8988T (cell line): Measurements from ENCODE around the gene ZC3H7A.

Source experiments
- DNase-seq: peaks from one replicate; pipeline ENCODE4 v3.0.0; 2011

The ZC3H7A gene

GRCh38 chr16:11762431-11762830 is 34.6 kb downstream of the ZC3H7A start:
- no peak for DNase-seq

DNA sequence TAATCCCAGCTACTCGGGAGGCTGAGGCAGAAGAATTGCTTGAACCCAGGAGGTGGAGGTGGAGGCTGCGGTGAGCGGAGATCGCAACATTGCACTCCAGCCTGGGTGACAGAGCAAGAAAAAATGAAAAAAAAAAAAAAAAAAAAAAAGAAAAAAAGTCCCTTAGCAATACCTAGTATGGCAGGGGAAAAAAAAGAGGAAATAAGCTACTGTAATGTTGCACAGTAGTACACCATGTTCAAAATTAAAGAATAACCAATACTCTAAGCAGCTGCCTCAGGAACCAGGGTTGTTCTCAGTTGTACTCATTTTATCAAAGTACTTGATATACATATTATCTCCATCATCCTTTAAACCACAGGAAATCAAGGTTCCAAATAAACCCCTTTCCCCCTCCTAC is 37.1 kb downstream of the ZC3H7A start:
- no peak for DNase-seq

- no peak for DNase-seq
These were observed 37.8 kb downstream of the ZC3H7A start for GRCh38 chr16:11759163-11759834.

- DNase-seq, result no peak
These were observed 39.1 kb downstream of the ZC3H7A start for GRCh38 chr16:11757671-11758545.

DNA sequence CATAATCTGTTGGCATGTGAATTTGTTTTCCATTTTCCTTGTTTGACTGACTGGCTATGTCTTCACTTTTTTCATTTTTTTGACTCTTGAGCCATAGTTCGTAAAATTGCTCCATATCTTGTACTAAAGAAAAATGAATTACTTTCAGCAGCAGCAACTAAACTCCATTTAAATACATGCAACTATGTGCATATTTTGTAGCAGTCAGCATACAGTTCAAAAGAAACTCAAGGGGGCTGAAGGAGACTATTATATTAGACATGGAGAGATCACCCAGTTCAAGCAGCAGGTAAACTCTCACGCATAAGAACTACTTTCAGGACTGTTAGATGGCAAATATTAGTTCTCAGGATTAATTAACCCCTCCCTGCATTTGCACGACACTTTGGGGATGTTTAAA is 40.8 kb downstream of the ZC3H7A start:
- DNase-seq, result no peak

GRCh38 chr16:11755022-11755760 is 41.9 kb downstream of the ZC3H7A start:
- DNase-seq, result no peak

DNA sequence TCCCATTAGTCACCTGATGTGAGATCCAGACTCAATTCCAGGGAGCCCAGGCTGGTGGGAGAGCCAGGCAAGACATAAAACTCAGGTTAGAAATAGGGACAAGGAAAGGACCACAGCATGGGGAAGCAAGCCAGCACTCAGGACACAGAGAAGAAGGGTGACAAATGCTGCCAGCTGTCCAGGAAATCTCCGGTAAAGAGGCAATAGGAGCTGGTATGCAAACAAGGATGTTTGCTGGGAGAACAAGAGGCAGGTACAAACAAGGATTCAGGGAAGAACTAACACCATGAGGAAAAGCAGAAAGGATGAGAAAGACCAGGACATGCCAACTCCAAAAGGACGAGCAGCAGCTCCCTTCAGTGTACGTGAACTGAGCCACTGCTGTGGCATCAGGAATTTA is 44.2 kb downstream of the ZC3H7A start:
- DNase-seq, result no peak

DNA sequence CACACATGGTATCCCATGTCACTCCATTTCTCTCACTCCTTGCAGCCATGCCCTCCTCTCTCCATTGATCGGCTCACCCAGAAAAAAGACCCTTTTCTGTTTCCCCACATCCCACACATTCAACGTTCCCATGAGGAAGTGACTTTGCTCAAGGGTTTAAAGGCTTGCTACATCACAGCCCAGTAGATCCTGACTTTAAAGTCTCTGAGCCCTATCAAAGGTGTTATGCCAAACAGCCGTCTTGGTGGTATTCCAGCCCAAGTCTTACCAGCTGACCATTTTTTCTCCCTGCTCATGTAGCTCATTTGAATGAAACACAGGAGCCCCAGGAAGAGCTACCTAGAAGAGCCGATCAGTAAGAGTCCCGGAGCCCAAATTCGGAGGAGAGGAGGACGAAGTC is 47.0 kb downstream of the ZC3H7A start:
- no peak for DNase-seq

GRCh38 chr16:11748404-11749254 is 48.4 kb downstream of the ZC3H7A start:
- no peak for DNase-seq

DNA sequence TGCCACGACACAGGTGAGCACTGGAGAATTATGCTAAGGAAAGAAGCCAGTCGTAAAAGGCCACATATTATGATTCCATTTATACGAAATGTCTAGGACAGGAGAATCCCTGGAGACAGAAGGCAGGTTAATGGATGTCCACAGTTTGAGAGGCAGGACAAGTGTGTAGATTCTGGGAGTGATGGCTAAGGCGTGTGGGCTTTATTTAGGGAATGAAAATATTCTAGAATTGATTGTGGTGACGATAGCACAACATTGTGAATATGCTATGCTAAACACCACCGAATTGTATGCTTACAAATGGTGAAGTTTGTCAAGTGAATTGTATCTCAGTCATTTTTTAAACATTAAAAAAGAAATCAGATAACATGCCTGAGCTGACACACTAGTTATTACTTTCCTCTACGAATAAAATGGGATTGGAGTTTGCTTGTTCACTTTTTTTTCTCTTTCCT is 49.1 kb downstream of the ZC3H7A start:
- DNase-seq, result no peak

DNA sequence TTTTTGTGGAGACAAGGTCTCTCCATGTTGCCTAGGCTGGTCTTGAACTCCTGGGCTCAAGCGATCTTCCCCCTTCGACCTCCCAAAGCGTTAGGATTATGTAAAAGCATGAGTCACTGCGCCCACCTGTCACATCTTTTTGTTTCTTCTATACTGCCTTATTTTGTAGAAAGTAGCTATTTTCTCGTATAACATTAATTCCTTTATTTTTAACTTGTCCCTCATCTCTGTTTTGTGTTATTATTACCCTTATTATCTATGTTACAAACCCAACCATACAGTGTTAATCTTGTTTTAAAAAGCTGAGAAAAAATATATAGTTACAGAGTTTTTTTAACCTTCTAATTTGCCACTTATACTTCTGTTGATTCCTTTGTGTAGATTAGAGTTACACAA is 53.0 kb downstream of the ZC3H7A start:
- no peak for DNase-seq

- DNase-seq, result no peak
These were observed 53.6 kb downstream of the ZC3H7A start for GRCh38 chr16:11743308-11744074.

- DNase-seq, result peak; percentile 68
These were observed 54.3 kb downstream of the ZC3H7A start, which contains the start of gene TXNDC11 for GRCh38 chr16:11742536-11743307. Gene TXNDC11 (minus strand): TSS chr16:11742857. CDS start chr16:11742730, 127 bp downstream.

GRCh38 chr16:11742093-11742535 is 54.9 kb downstream of the ZC3H7A start:
- DNase-seq, result peak; percentile 11

GRCh38 chr16:11740567-11740966 is 56.5 kb downstream of the ZC3H7A start:
- no peak for DNase-seq

DNA sequence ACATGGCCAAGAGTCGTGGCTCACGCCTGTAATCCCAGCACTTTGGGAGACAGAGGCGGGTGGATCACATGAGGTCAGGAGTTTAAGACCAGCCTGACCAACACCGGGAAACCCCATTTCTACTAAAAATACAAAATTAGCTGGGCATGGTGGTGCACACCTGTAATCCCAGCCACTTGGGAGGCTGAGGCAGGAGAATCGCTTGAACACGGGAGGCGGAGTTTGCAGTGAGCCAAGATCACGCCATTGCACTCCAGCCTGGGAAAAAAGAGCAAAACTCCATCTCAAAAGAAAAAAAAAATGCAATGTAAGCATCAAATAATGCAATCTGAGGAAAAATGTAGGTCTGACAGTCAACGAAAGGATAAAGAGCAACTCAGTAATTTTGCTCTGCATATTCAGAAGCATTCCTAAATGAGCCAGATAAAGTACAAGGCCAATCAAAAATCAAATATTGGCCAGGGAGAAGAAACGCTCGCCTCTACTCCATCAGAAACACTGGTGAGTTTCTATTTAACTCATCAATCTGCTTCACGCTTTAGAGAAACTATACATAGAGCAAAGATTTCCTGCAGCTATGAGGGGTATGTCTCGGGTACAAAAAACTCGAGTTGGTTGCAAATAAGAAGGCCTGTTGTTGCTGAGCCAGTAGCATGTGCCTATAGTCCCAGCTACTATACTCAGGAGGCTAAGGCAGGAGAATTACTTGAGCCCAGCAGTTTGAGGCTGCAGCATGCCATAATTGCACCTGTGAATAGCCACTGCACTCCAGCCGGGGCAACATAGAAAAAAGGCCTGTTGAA is 58.1 kb downstream of the ZC3H7A start:
- no peak for DNase-seq

DNA sequence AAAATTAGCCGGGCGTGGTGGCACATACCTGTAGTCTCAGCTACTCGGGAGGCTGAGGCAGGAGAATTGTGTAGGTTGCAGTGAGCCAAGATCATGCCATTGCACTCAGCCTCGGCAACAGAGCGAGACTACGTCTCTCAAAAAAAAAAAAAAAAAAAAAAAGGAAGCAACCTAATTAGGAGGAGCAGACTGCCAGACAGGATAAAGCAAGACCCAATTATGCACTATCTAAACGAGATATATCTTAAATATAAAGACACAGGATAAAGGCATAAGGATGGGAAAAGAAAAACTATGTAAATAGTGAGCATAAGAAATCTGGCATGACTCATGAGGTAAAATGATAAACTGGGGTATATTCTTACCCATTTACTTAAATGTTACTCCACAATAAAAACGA is 59.3 kb downstream of the ZC3H7A start:
- no peak for DNase-seq

DNA sequence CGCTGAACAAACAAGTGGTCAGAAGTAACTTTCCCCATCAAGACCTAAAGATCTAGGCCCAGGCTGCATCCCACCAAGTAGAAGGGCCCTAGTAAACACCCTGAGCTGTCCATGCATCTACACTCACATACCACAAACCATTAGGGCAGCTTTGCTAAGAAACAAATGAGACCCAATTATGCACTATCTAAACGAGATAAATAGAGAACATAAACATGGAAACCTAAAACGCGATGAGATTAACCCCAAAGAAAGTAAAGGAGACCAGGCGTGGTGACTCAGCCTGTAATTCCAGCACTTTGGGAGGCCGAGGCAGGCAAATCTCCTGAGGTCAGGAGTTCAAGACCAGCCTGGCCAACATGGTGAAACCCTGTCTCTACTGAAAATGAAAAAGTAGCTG is 60.2 kb downstream of the ZC3H7A start:
- DNase-seq, result no peak

- DNase-seq, result no peak
These were observed 61.3 kb downstream of the ZC3H7A start for GRCh38 chr16:11735787-11736186.

- DNase-seq, result no peak
These were observed 62.4 kb downstream of the ZC3H7A start for GRCh38 chr16:11734653-11735043.
